NCI-H146 treated with DMSO at 0.1 percent for 48 hours (cell line): Measurements from ENCODE around the gene NARF.

Source experiments
- DNase-seq: peaks from one replicate; lab custom pipeline; 2025; ENCODE audit not compliant: unreplicated experiment; lab: John Stamatoyannopoulos, UW

Gene NARF

DNA sequence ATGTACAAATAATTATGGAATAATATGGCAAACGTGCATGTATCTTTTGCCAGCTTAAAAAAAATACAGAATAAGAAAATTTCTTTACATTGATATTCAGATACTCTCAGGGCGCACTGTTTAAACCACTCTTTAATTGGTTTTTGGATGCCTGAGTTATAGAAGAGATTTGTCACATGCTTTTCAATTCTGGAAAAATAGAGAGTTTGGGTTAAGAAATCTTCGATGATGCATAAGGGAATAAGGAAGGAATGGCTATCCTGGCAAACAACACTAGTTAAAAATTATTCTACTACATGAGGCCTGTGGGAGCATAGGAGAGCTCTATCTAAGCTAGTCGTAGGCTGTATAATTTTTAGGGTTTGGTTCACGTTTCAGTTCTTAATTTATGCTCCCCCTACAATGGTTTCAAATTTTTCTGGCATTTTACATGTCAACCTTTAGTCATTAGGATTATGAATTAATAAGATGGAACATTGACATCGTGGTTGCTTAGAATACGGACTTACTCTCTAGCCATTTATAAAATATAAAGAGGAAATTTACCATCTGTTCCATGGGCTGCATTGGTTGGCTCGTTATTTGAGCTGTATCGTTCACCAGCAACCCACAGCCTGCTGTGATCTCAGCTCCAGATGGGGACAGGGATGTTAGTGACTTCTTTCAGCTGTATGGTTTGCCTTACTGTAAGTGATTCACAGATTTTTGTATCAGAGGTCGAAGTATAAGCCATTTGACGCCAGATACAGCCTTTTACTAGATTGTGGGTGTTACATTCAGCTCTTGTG is 15.9 kb downstream of the NARF start:
- no peak for DNase-seq

DNA sequence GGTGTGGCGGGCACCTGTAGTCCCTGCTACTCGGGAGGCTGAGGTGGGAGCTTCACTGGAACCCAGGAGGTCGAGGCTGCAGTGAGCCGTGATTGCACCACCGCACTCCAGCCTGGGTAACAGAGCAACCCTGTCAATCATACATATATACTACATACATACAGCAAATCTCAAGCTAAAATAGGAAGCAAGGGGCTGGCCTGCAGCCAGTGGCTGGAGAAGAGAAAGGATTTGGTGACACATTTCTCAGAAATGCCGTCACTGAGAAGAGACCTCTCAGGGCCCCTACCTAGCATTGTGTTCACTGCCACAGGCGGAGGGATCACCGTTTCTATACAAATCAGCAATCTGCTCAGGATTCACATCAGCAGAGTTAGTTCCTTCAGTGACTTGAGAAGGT is 16.9 kb downstream of the NARF start:
- DNase-seq: no peak

DNA sequence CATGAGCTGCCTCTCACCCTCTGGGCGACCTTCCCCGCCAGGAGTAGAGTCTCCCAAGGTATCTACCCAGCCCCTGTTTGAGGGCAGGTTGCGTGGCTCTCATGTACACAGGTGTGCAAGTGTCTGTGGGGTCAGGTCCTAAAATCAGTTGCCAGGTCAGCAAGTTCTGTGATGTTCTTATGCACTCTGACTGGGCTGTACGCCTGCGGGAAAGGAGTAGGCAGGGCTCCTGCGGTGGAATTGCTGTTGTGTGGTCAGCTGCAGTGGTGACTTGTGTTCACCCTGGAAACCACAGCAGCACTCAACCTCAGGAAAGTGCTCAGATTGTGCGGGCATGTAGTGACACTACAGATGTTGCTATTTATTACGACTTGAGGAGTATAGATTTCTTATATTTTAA is 19.4 kb downstream of the NARF start:
- no peak for DNase-seq

DNA sequence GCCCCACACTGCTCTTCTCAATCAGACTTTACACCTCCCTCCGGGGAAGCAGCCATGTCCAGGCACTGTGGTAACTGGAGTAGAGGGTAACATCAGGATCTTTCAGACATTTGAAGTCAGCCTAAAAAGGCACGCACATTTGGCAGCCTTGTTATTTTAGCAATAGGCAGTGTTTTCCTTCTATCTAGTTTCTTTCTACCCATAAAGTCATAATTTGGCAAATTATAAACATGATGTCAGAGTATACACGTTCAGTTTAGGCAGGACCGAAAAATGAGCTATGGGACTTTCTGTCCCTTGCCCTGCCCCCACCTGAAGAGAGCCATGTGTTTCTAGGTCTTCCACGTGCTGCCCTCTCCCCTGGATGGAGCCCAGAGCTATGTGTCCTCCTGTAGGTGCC is 21.1 kb downstream of the NARF start:
- DNase-seq: no peak

DNA sequence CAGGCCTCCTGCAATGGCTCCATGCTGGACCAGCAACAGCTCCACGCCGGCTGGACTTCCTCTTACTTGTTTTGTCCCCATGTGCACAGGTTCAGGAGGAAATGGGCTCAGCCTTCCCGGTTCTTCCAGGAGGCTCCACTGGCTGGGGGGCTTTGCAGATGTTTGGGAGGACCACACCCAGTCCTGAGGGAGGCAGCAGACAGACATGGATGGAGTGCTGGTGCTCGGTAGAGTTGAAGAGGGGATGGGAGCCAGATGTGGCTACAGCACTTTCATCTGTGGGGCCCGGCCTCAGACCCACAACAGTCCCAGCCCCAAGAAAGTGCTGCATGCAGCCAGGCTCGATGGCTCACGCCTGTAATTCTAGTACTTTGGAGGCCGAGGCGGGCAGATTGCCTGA is 21.8 kb downstream of the NARF start:
- no peak for DNase-seq

DNA sequence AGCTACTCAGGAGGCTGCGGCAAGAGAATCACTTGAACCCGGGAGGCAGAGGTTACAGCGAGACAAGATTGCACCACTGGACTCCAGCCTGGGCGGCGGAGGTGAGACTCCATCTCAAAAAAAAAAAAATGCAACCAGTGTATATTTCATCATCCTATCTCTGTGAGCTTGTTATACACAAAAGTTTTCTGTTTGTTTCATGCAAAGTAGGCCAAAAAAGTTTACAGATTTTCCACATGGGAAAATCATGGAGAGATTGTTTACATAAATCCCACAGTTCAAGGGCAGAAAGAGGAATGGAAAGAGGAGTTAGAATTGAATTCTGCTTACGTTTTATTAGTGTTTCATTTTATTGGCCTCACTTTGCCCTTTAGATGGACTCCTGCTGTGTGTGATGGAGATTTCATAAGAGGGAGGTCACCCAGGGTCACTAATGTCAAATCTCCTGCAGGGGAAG is 24.7 kb downstream of the NARF start:
- DNase-seq: no peak

DNA sequence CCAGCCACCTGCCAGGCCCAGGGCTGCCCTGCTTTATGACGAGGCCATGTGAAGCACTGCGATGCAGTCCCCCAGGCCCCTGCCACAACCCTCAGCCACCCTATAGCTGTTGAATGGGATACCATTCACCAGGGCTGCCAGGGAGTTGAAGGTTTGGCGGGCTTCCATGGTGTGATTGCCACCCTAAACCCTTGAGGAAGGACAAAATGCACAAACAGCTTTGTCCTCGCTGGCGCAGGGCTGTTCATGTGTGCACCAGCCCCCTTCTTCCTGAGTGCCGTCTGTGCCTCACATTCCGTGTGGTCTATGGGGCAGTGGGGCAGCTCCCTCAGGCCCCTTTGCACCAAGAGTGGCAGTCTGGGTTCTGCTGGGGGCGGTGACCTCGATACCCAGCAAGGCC is 25.3 kb downstream of the NARF start:
- DNase-seq: no peak

DNA sequence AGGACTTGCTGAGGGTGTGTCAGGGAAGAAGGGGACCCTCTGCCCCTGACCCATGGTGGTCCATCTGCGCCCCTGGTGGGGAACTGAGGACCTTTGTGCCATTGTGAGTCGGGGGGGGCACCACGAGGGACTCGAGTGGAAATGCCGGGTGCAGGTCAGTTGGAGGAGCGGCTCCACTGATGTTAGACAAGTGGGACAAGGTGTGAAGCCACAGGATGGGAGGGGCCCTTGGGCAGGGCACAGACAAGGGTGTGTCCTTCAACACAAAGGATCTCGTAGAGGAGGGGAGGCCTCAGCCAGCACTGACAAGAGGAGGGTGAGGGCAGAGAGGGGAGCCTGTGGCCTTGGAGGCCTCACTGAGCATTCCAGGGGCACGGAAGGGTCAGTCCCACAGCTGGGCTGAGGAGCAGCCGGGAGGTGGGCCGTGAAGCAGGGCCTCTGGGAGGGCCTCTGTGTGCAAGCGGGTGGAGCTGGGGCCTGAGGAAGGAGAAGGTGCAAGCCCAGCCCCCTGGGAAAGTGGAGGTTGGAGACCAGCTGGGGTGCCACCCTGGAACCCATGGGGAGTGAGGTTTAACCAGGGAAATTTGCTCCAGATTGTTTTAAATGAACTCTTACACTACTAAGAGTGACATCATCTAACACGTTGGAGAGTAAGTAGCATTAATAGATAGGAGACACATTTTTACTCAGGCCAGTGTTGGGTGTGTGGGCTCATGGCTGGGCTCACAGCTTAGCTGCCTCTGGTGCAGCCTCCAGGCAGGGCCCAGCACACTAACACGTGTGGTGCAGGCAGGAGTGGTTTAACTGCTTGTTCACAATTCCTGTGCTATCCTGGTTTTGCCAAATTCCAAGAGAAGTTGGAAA is 27.9 kb downstream of the NARF start:
- no peak for DNase-seq

DNA sequence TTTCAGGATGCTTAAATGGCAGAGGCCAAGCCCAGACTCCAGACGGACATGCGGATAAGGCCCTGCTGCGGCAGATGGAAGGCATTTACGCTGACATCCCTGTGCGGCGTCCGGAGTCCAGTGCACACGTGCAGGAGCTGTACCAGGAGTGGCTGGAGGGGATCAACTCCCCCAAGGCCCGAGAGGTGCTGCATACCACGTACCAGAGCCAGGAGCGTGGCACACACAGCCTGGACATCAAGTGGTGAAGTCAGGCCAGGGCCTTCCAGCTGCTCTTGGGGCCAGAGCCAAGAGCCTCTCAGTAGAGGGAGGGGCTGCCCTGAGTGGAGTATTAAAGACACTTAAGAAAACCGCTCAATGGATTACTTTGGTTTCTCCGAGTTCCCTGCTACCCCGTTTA is 29.4 kb downstream of the NARF start:
- no peak for DNase-seq

DNA sequence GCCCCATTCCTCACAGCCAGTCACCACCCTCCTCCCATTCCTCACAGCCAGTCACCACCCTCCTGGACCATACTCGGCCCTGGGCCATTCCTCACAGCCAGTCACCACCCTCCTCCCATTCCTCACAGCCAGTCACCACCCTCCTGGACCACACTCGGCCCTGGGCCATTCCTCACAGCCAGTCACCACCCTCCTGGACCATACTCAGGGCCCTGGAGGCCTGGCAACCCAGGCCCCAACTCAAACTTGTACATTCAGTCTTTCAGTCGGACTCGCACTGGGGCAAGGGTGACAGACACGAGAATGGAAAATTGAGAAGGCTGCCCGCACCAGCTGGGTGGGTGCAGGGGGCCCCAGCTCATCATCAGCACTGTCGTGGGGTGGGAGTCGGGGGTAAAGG is 30.6 kb downstream of the NARF start:
- no peak for DNase-seq

DNA sequence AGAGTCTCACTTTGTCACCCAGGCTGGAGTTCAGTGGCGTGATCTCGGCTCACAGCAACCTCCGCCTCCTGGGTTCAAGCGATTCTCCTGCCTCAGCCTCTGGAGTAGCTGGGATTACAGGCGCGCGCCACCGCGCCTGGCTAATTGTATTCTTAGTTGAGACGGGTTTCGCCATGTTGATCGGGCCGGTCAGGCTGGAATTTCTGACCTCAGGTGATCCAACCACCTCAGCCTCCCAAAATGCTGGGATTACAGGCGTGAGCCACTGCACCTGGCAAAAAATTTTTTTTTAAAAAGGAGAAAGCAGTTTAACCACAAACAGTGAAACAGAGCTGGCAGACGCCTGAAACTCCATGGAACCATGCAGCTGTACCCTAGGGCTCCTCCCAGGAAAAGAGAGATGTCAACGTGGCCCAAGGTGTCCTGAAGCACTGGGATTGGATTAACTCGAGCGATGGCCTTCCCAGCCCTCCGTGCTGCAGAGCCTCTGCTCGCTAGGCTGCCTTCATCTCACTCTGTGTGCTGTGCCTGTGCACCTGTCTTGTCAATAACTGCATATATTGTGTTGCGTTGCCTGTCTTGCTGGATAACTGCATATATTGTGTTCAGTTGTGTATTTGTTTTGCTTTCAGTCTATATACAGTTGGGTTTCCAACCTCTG is 31.4 kb downstream of the NARF start:
- DNase-seq: peak; percentile 76

DNA sequence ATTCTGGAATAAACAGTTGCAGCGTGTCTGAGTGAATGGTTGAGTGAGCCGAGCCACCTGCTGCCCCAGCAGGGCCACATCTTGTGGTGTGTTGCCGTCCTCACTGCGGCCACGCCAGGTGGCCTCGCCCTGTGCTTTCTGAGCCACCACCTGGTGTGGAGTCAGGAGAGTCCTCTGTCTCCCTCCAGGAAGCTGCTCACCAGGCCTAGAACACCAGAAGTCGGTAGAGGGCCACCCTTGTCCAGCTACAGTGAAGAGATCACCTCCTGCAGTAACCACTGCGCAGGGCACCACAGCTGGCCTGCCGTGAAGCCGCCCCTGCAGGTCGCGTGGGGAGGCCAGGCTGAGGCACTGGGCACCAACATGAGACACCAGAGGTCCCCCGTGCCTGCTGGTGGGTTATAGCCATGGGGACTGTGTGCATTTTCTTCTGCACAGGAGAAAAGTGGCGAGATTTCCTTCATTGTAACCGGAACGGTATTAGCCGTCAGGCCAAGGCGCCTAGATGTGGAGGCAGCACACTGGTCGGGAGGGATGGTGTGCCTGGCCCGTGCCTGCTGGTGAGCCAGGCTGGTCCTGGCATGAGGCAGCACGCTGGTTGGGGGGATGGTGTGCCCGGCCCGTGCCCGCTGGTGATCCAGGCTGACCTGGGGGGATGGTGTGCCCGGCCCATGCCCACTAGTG is 32.1 kb downstream of the NARF start:
- DNase-seq: peak; percentile 86

DNA sequence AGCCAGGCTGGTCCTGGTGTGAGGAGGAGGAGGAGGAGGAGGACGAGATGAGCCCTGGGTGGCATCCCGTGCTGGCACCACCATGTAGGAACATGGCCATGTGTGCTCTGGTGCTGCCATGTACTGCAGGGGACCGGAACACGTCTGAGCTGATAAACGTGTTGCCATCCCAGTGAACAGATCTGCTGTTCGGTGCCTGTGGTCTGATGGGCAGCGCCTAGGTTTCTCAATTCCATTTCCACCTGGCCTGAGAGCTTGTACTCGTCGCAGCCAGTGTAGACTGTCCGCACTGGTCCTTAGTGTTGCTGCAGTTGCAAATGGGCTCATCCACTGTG is 32.6 kb downstream of the NARF start:
- DNase-seq: no peak

DNA sequence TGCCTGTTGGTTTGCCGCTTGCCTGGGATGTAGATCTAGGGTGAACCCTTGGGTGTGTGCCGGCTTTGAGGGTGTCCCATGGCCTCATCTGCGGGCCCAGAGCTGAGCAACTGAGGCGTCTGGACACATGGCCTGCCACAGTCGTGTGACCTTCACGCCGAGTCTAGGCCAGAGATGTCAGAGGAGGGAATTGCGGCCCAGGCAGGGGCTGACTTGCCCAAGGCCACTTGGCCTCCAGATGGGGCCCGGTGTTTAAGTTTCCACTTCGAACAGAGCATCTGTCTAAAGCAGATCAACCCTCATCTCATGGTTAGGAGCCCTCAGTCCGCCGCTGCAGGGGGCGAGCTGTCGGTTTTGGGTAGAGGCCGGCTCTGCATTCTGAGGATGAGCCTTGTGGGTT is 33.0 kb downstream of the NARF start:
- no peak for DNase-seq

DNA sequence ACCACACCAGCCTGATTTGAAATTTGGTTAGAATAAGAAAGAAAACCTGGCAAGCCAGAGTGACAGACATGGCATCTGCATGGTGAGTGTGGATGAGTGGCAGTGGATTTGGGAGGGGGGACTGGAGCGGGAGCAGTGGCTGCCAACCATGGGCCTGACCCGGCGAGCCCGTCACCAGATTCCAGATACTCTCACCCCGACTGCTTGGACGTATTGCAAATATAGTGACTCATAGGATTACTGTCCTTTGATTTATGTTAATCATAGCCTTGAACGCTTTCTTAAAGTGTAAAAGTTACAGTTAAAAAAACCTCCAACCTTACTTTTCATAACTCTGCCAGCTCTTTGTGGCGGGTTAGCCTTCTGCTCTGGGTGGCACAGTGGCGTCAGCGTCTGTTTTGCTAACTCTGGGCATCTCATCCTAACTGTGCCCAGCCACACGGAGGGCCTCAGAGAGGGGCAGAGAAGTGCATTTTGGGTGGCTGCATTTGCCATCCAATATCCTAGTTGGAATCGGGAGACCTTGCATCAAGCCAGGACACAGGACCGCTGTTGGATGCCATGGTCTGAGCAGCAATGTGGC is 34.2 kb downstream of the NARF start:
- no peak for DNase-seq

DNA sequence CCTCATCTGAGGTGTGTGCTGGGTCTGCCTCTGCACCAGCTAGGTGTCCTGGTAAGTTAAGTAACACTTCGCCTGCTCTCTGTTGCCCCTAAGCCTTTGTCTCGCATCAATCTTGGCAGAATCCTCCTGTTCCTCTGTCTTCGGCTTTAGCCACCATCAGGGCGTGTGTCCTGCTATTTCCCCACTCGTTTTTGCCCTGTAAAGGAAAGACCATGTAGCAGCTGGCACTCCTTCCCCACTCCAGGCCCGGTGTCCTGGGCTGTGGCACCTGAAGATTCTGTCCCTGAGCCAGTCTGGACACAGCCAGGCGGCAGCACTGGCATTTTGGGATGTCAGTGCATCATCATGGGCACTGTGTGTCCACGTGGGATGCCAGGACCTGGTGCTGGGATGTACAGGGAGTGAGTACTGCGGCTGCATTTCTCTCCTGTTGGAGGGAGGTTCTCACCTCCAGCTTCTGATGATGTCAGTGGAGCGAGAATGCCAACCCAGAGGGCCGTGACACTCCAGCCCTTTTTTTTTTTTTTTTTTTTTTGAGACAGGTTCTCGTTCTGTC is 34.8 kb downstream of the NARF start:
- no peak for DNase-seq

DNA sequence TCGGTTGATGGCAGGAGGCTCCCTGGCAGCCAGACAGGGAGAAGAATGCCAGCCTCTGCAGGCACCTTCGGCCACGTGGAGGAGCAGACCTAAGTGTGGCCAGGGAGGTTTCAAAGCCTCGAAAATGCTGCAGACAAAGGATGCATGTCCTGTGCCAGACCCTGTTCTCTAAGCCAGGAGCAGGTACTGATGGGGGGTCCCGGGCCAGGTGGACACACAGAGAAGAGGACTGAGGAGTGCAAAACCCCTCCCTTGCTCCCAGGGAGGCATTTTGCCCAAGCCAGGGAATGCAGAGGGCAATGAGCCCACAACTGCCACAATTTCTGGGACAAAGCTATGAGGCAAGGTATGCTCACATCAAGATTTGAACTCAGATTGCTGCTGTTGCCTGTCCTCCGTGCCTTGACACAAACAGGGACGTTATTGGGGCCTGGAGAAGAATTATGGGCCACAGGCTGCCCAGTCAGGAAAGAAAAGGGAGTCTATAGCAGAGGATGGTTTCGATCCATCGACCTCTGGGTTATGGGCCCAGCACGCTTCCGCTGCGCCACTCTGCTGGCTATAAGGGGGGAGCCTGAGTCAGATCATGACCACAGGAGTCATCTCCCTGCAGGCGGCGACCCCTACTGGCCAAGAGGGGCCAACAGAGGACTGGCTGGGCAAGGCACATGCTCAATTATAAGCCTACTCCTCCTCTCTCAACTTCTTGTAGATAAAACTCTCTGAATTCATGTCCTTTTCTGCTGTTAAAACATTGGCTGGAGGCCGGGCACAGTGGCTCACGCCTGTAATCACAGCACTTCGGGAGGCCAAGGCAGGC is 35.9 kb downstream of the NARF start:
- peak; percentile 91 for DNase-seq

DNA sequence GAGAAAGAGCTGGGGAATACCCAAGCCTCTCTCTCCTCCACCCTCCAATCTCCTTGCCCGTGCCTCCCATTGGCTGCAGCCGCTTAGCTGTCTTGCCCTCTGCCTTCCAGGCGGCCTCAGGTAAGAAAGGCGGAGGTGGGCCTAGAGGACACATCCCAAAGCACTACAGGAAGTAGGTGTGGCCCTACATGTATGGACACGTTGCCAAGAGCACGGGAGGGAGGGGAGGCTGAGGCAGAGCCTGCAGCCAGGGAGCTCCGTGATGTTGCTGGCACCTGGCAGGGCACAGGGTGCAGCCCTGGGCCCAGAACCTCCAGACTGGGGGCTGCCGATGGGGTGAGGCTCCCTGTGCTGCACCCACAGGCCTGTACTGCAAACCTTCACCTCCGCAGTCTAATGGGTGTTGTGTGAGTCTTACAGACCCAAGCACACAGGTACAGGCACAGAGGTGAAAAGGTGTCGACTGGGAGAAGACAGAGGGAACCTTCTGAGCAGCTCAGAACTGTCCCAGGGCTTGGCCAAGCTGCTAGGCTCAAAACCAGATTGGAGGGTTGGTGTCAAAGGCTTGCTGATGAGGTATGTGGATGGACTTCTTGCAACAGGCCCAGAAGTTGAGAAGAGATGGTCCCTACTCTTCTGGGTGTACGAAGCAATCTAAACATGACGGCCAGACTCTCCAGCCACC is 37.4 kb downstream of the NARF start:
- DNase-seq: peak; percentile 89
